Tibial nerve (tissue), 4 donors: Measurements from ENCODE around the gene ROPN1. TPM values are rescaled to one million over a fixed set of nuclear protein-coding genes. Genes with fewer than 3 reads are reported as not detected.

Experiments used
- DNase-seq, 2 donors: peaks; one replicate each; pipeline ENCODE4 v3.0.0-alpha.2; 2019; ENCODE audit warnings: low spot score in 2 of 2
- H3K27ac ChIP-seq, 4 donors: fragments of 200-600 bp; sonication (generic) in 3 of 4; one replicate each; pipeline ENCODE4 v1.5.1; 2017 to 2019; ENCODE audit warnings: mild to moderate bottlenecking in 1 of 4
- H3K27me3 ChIP-seq, 2 donors: fragments of 200-600 bp; sonication (generic) in 1 of 2; one replicate each; pipeline versions ENCODE4 v1.5.1 to v1.6.0; 2017 to 2019
- H3K36me3 ChIP-seq, 3 donors: fragments of 200-600 bp; sonication (generic); one replicate each; pipeline ENCODE4 v1.5.1; 2018 to 2019
- H3K4me1 ChIP-seq, 4 donors: fragments of 200-600 bp; sonication (generic) in 3 of 4; one replicate each; pipeline ENCODE4 v1.5.1; 2017 to 2019
- H3K4me3 ChIP-seq, 4 donors: fragments of 200-600 bp; sonication (generic) in 3 of 4; one replicate each; pipeline ENCODE4 v1.5.1; 2017 to 2019; ENCODE audit warnings: mild to moderate bottlenecking in 1 of 4, moderate library complexity in 1 of 4
- H3K9me3 ChIP-seq, 4 donors: fragments of 200-600 bp; sonication (generic) in 3 of 4; one replicate each; pipeline ENCODE4 v1.5.1; 2017 to 2019
- CTCF ChIP-seq, 5 experiments: fragments of 200-600 bp in 3 of 5; fragments of 450-650 bp in 2 of 5; sonication (generic) in 3 of 5; IDR thresholded peaks; one replicate each; pipeline ENCODE4 v1.5.1; 2016 to 2019; ENCODE audit warnings: antibody characterized with exemption in 5 of 5, mild to moderate bottlenecking in 3 of 5, moderate library complexity in 2 of 5
- EP300 ChIP-seq, 2 donors: sonication (generic); formaldehyde crosslinking; IDR thresholded peaks; one replicate each; pipeline ENCODE4 v1.6.1; 2017; ENCODE audit warnings: antibody characterized with exemption in 2 of 2, mild to moderate bottlenecking in 1 of 2
- POLR2A ChIP-seq, 2 donors: fragments of 450-650 bp; IDR thresholded peaks; one replicate each; pipeline ENCODE4 v1.6.1; 2017; ENCODE audit warnings: antibody characterized with exemption in 2 of 2, mild to moderate bottlenecking in 2 of 2, moderate library complexity in 2 of 2
- WGBS, 2 donors: methylation state at CpG; one replicate each; pipeline ENCODE4 v1.1.5; 2018; 5-methylcytosine and 5-hydroxymethylcytosine counted together
- total RNA-seq, 4 donors: library from RNA; depleted of rRNA; stranded (reverse); fragments of >200 nt; gene quantifications; one replicate each; pipeline ENCODE4 v1.1.0, GENCODE V29; 2016

ROPN1 gene
- total RNA-seq, 4 donors from 2014 or later, result not detected

- TF ChIP-seq EP300 (IDR thresholded peaks at IDR 0.05) (no peak), POLR2A (IDR thresholded peaks at IDR 0.05) (no peak), CTCF (IDR thresholded peaks at IDR 0.05) (no peak)
Measured at GRCh38 chr3:123935830-123936229, 56.1 kb downstream of the ROPN1 start.

GRCh38 chr3:123934250-123934649, 57.7 kb downstream of the ROPN1 start:
- 83 to 84% methylated on average over 2 of the region's 2 CpGs for WGBS, 2 donors
- no peaks in the 10 kb centered on the region for H3K4me1 ChIP-seq
- DNase-seq, result no peak
- H3K4me3 ChIP-seq, result no peak overlapping the region
- no peaks in the 10 kb centered on the region for H3K27me3 ChIP-seq
- H3K9me3 ChIP-seq, result no peaks in the 10 kb centered on the region
- no peak overlapping the region for H3K27ac ChIP-seq
- TF ChIP-seq CTCF (IDR thresholded peaks at IDR 0.05) (no peak), EP300 (IDR thresholded peaks at IDR 0.05) (no peak), POLR2A (IDR thresholded peaks at IDR 0.05) (no peak)
- peaks cover 0 to 28% (median 0%) of the 10 kb centered on the region in 3 donors for H3K36me3 ChIP-seq

More at GRCh38 chr3:123935830-123936229, 56.1 kb downstream of the ROPN1 start:
- H3K27me3 ChIP-seq, result no peaks in the 10 kb centered on the region
- DNase-seq, result no peak
- H3K9me3 ChIP-seq, result no peaks in the 10 kb centered on the region
- H3K27ac ChIP-seq, result no peak overlapping the region
- H3K36me3 ChIP-seq, result peaks cover 0 to 14% (median 0%) of the 10 kb centered on the region in 3 donors
- H3K4me3 ChIP-seq, result no peak overlapping the region
- no peaks in the 10 kb centered on the region for H3K4me1 ChIP-seq

- H3K9me3 ChIP-seq, result no peaks in the 10 kb centered on the region
- no peak for TF ChIP-seq POLR2A (IDR thresholded peaks at IDR 0.05)
- TF ChIP-seq EP300 (IDR thresholded peaks at IDR 0.05), result no peak
- TF ChIP-seq CTCF (IDR thresholded peaks at IDR 0.05), result no peak
- H3K4me3 ChIP-seq, result no peak overlapping the region
- H3K27ac ChIP-seq, result no peak overlapping the region
- no peaks in the 10 kb centered on the region for H3K27me3 ChIP-seq
- DNase-seq, result no peak
- H3K4me1 ChIP-seq, result no peaks in the 10 kb centered on the region
- peaks cover 0 to 59% (median 0%) of the 10 kb centered on the region in 3 donors for H3K36me3 ChIP-seq
Measured at GRCh38 chr3:123930445-123930844, 61.5 kb downstream of the ROPN1 start.

- no peak for DNase-seq
- no peak for TF ChIP-seq CTCF (IDR thresholded peaks at IDR 0.05)
- TF ChIP-seq POLR2A (IDR thresholded peaks at IDR 0.05), result no peak
- no peak for TF ChIP-seq EP300 (IDR thresholded peaks at IDR 0.05)
- H3K27ac ChIP-seq, result no peak overlapping the region
- H3K4me1 ChIP-seq, result no peaks in the 10 kb centered on the region
- no peak overlapping the region for H3K4me3 ChIP-seq
- H3K9me3 ChIP-seq, result peaks cover 0 to 3% (median 0%) of the 10 kb centered on the region in 4 donors
- peaks cover 0 to 70% (median 0%) of the 10 kb centered on the region in 3 donors for H3K36me3 ChIP-seq
- WGBS, 2 donors, result 92 to 98% methylated on average over 9 of the region's 9 CpGs
- no peaks in the 10 kb centered on the region for H3K27me3 ChIP-seq
Measured at GRCh38 chr3:123929325-123929724, 62.6 kb downstream of the ROPN1 start.

- Histone ChIP-seq H3K36me3 (peaks cover 0 to 88% (median 0%) of the 10 kb centered on the region in 3 donors), H3K4me3 (no peak overlapping the region), H3K4me1 (no peaks in the 10 kb centered on the region), H3K27ac (no peak overlapping the region), H3K27me3 (no peaks in the 10 kb centered on the region), H3K9me3 (peaks cover 0 to 19% (median 6%) of the 10 kb centered on the region in 4 donors)
- DNase-seq, result no peak
- TF ChIP-seq EP300 (IDR thresholded peaks at IDR 0.05), result no peak
Measured at GRCh38 chr3:123926396-123926795, 65.5 kb downstream of the ROPN1 start.

- H3K36me3 ChIP-seq, result peaks cover 0 to 93% (median 0%) of the 10 kb centered on the region in 3 donors
- TF ChIP-seq EP300 (IDR thresholded peaks at IDR 0.05), result no peak
- TF ChIP-seq POLR2A (IDR thresholded peaks at IDR 0.05), result no peak
- TF ChIP-seq CTCF (IDR thresholded peaks at IDR 0.05), result no peak
- H3K4me1 ChIP-seq, result no peaks in the 10 kb centered on the region
- no peak for DNase-seq
- no peak overlapping the region for H3K4me3 ChIP-seq
- H3K9me3 ChIP-seq, result peaks cover 0 to 34% (median 13%) of the 10 kb centered on the region in 4 donors
- no peaks in the 10 kb centered on the region for H3K27me3 ChIP-seq
- H3K27ac ChIP-seq, result no peak overlapping the region
Measured at GRCh38 chr3:123920868-123921267, 71.1 kb downstream of the ROPN1 start.
